Muscle layer of colon (tissue), 2 donors: ENCODE data around the gene ASPG.

Experiments
- H3K27ac ChIP-seq: one replicate; pipeline ENCODE4 v1.7.0; 2013; ENCODE audit warnings: low read depth, mild to moderate bottlenecking, low read length, moderate library complexity
- H3K27me3 ChIP-seq, 2 donors: one replicate each; pipeline ENCODE4 v1.7.0; 2013; ENCODE audit warnings: low read length in 2 of 2, mild to moderate bottlenecking in 2 of 2; ENCODE audit not compliant: insufficient read depth in 2 of 2, control insufficient read depth in 1 of 2
- H3K36me3 ChIP-seq: one replicate; pipeline ENCODE4 v1.7.0; 2013; ENCODE audit warnings: mild to moderate bottlenecking, low read length; ENCODE audit not compliant: insufficient read depth
- H3K4me1 ChIP-seq: one replicate; pipeline ENCODE4 v1.7.0; 2013; ENCODE audit warnings: mild to moderate bottlenecking, low read length; ENCODE audit not compliant: insufficient read depth
- H3K4me3 ChIP-seq, 2 donors: one replicate each; pipeline ENCODE4 v1.7.0; 2013; ENCODE audit warnings: low read length in 2 of 2, low read depth in 1 of 2, mild to moderate bottlenecking in 1 of 2, moderate library complexity in 1 of 2
- H3K9ac ChIP-seq: one replicate; pipeline ENCODE4 v1.7.0; 2013; ENCODE audit warnings: low read length
- H3K9me3 ChIP-seq: one replicate; pipeline ENCODE4 v1.7.0; 2013; ENCODE audit warnings: mild to moderate bottlenecking, low read length
- donor health status: abdominal sarcoma.
- donor health status: Adenocarcinoma of cecum.

The ASPG gene

DNA sequence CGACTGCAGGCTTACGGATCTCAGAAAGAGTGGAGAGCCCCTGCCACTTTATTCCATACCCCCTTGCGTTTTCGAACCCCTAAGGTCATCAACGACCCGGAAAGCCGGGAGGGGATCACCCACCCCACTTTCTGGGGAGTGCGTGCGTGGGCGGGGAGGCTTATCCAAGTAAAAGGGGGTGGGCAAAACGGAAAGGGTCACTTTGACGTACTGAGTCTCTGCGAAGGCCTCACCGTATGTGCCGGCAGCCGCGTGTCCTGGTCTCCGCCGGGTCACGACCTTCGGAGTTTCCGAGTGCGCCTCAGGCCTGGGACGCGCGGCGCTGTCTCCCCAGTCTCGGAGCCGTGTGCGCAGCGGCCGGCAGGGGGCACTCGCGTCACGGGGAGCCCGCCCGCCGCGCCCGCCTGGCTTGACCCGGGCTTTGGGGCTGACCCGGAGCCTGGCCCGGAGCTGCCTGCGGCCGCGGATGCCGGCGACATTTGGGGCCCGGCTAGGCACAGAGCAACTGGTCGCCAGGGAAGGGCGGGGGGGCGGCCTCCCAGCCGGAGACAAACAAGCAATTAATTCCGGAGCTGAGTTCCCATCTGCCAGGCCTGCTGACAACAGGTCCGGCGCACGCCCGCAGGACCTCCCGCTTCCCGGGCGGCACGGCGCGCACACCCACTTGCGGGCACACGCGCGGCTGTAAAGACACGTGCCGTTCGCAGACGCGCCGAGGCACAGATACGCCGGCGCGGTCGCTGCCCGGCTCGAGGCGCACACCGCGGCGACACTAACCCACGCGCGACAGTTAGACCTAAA, 52.0 kb downstream of the ASPG start:
- no peaks in the 10 kb centered on the region for H3K36me3 ChIP-seq
- H3K4me3 ChIP-seq = peak overlapping the region; percentile 21 to 38
- peaks cover 13 to 57% of the 10 kb centered on the region in 2 donors for H3K27me3 ChIP-seq
- no peak overlapping the region for H3K27ac ChIP-seq
- no peak overlapping the region for H3K9ac ChIP-seq
- H3K9me3 ChIP-seq = no peaks in the 10 kb centered on the region
- H3K4me1 ChIP-seq = peaks cover 6% of the 10 kb centered on the region

DNA sequence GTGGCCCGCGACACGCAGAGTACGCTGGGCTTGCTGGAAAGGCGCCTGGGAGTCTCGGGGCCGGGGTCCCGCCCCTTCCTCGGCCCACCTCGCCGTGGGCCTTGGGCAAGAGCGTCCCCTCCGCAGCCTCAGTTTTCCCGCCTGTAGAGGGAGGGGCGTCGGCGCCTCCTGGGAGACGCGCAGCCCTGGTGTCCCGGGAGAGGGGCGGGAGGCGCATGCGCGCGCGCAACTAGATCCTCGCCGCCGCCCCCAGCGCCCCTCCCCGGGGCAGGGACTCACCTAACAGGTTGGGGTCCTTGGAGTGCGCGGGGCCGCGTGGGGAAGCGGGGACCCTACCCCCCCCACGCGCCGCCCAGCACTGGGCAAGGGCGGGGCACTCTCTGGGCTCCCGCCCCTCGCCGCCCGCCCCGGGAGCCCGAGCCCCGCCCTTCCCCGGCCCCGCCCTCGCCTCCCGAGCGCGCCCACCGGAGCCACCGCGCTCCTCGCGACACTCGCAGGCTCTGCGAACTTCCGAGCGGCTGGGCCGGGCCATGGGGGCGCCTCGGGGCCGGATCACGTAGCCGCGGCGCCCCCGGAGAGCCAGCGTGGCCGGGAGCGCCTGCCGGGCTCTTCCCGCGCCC, 52.7 kb downstream of the ASPG start, which contains the start of gene KIF26A:
KIF26A (plus strand) TSS at position 490 of the 620 bp plus-strand sequence. CDS start 136 bp downstream, outside the sequence.
- no peak within 1 kb of the TSS for H3K27ac ChIP-seq
- no peaks in the 10 kb centered on the region for H3K9me3 ChIP-seq
- H3K4me1 ChIP-seq = peaks cover 6% of the 10 kb centered on the region
- peaks cover 13 to 57% of the 10 kb centered on the region in 2 donors for H3K27me3 ChIP-seq
- H3K4me3 ChIP-seq = peak within 1 kb of the TSS; percentile 21 to 38
- H3K36me3 ChIP-seq = no peaks in the 10 kb centered on the region
- no peak within 1 kb of the TSS for H3K9ac ChIP-seq

DNA sequence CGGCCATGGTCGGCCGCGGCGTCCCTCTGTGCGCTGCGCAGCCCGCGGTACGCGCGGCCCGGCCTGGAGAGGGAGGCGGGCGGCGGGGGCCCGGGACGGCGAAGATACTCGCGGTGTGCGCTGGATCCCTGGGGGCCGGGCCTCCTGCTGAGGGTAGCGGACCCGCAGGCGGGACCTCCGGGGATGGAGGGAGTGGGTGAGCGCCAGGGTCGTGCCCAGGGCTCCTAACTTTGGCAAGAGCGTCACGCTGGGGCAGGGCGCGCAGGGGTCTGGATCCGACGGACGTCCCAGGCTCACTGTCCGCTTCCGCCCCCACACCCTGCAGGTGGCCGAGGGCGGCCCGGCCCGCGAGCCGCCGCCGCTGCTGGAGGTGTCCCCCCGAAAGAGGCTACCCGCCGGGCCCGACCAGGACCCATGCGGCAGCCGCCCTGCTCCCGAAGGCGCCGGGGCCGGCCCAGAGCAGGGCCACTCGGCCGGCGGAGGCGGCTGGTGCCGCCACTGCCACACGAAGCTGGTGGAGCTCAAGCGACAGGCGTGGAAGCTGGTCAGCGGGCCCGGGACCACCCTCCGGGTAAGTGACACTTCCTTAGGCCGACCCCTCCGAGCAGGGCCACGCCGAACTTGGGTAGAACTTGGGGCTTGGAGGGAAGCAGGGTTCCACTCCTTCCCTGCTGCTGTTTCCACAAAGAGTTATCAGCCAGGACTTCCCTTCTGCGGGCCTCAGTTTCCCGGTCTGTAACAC, 53.4 kb downstream of the ASPG start:
- Histone ChIP-seq H3K27ac (no peak overlapping the region), H3K9ac (no peak overlapping the region), H3K4me3 (peak overlapping the region; percentile 21 to 35), H3K27me3 (peaks cover 13 to 55% of the 10 kb centered on the region in 2 donors), H3K9me3 (no peaks in the 10 kb centered on the region), H3K36me3 (no peaks in the 10 kb centered on the region), H3K4me1 (peaks cover 6% of the 10 kb centered on the region)

DNA sequence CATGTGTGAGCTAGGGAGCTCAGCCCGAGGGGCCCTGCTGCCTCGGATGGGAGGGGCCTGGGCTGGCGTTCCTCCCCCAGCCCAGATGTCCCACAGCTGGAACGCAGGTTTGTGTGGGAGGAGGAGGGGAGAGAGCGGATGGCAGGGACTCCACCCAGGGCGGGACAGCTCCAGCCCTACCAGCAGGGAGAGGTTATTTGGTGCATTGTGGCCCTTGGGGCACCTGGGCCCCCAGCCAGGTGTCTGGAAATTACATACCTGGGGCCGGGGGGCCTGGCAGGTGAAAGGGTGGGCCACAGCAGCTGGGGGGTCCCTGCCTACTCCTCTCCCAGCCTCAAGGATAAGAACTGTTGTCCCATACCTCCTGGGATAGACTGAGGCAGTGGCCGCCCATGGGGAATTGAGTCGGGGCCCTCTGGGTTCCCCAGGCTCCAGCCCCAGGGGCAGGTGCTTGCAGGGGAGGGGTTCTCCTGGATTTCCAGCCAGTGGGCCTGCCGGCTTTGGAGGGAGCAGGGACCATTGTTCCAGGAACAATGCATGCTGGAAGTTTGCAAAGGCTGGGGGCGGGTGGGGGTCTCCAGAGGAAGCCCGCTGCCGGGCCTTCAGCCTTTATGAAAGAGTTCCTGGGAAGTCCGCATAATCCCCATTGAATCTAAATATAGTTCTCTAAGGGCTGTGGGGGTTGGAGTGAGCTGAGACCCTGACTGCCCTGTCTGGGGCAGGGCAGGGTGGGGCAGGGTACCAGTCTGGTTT, 54.1 kb downstream of the ASPG start:
- Histone ChIP-seq H3K9ac (no peak overlapping the region), H3K4me3 (peak overlapping the region in 1 of 2 donors; percentile 35), H3K36me3 (no peaks in the 10 kb centered on the region), H3K9me3 (no peaks in the 10 kb centered on the region), H3K27ac (no peak overlapping the region), H3K27me3 (peaks cover 13 to 47% of the 10 kb centered on the region in 2 donors), H3K4me1 (peaks cover 6% of the 10 kb centered on the region)

DNA sequence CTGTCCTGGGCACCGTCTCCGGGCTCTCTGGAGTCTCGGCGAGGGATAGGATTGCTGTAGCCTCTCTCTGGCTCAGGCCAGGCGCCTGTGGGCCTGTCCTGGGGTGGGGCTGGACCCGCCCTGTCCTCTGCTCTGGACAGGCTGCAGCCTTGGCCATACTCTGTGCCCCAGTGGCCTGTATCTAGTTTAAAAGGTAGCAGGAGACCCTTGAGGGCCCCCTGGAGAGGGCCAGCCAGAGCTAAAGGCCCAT, 54.6 kb downstream of the ASPG start:
- Histone ChIP-seq H3K4me1 (peaks cover 6% of the 10 kb centered on the region), H3K27ac (no peak overlapping the region)

DNA sequence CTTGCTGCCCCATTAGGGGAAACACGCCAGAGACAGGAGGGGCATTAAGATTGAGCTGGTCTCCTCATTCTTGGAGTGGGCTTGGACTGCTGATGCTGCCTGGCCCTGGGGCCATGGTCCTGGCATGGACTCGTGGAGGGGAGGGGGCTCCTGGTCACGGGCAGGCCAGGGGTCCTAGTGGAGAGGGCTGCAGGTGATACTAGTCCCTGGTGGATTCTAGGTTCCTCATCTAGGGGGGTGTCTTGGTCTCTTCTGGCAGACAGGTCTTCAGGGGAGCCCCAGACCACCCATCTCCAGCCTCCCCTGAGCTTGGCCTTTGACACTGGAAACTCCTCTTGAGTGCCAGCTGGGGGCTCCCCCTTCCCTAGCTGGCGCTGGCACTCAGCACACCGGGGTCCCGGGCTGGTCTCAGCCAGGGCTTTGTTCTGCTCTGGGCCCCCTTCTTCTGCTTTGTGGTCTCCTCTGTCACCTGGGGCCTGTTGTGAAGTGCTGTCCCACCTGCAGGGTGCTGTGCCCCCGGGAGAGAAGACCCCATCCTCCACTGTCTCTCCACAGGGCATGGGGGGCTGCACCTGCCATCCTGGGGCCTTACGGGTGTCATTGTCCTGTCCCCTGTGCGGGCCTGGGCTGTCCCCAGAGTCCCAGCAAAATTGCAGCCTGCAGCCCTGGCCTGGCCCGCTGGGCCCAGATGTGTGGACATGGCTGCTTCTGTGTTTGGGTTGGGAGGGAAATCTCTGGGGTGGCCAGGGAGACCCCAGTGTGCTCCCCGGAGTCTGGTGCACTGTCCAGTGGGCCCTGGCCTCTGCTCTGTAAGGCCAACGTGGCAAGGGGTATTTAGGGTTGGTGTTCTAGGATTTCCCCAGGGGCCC, 55.2 kb downstream of the ASPG start:
- no peaks in the 10 kb centered on the region for H3K36me3 ChIP-seq
- H3K27me3 ChIP-seq = peaks cover 6 to 37% of the 10 kb centered on the region in 2 donors
- no peaks in the 10 kb centered on the region for H3K9me3 ChIP-seq
- no peak overlapping the region for H3K4me3 ChIP-seq
- no peak overlapping the region for H3K9ac ChIP-seq
- no peak overlapping the region for H3K27ac ChIP-seq
- H3K4me1 ChIP-seq = peaks cover 6% of the 10 kb centered on the region

More for the DNA sequence above, 54.6 kb downstream of the ASPG start:
- Histone ChIP-seq H3K4me3 (no peak overlapping the region), H3K27me3 (peaks cover 8 to 42% of the 10 kb centered on the region in 2 donors), H3K9ac (no peak overlapping the region), H3K9me3 (no peaks in the 10 kb centered on the region), H3K36me3 (no peaks in the 10 kb centered on the region)

DNA sequence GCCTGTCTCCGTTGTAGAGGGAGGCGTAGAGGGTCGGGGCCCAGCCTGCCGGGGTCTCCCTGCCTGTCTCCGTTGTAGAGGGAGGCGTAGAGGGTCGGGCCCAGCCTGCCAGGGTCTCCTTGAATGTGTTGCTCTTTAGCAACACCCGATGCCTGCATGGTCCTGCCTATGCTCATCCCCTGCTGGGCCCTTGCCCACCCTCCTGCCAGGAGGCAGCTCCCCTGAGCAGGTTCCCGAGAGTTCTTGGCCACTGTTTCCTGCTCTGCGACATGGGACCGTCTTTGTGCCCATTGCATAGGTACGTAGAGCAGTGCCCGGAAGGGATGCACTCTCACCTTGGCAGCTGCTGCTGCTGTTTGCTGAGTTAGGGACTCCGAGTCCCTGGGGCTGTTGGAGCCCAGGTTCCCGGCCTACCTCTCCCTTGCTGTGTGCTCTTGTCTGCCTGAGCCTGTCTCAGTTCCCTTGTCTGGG, 56.2 kb downstream of the ASPG start:
- no peak overlapping the region for H3K4me3 ChIP-seq
- no peak overlapping the region for H3K27ac ChIP-seq
- peaks cover 6% of the 10 kb centered on the region for H3K4me1 ChIP-seq
- peaks cover 3 to 31% of the 10 kb centered on the region in 2 donors for H3K27me3 ChIP-seq
- no peaks in the 10 kb centered on the region for H3K9me3 ChIP-seq
- no peak overlapping the region for H3K9ac ChIP-seq
- H3K36me3 ChIP-seq = no peaks in the 10 kb centered on the region

DNA sequence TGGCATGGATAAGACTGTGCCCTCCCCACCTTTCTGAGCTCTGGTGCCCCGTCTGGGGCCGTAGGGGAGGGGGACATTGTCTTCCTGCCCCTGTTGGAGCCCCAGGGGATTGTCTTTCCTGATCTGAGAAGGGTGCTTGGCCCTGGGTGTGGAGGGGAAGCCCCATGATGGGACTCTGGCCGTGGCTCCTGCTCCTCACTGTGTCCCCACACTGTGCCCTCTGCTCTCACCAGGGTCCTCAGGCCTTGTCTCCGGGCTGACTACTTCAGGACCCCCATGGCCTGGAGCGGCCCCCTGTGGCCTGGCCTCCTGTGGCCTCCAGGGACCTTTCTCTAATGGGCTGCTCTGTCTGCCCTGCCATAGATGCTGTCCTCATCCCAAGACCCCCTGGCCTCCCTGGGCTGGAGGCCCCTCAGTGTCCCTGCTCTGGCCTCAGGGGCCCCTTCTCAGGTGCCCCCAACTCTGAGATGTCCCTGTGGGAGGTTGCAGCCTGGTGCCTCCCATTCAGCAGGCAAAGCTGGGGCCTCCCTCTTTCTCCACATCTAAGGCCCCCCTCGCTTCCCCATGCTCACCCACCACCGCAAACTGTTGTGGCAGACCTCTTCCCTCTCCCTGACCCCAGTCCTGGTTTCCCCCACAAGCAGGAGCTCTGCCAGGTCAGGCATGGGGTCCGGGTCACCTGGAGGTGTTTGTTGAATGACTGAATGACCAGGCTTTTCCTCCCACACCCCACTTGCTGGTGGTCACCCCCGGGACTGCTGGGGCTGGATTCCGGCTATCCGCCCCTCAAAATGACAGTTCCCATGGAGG, 56.8 kb downstream of the ASPG start:
- Histone ChIP-seq H3K36me3 (no peaks in the 10 kb centered on the region), H3K9ac (no peak overlapping the region), H3K27ac (no peak overlapping the region), H3K4me3 (no peak overlapping the region), H3K4me1 (peaks cover under 1% of the 10 kb centered on the region), H3K27me3 (peaks cover 0 to 24% of the 10 kb centered on the region in 2 donors), H3K9me3 (no peaks in the 10 kb centered on the region)

DNA sequence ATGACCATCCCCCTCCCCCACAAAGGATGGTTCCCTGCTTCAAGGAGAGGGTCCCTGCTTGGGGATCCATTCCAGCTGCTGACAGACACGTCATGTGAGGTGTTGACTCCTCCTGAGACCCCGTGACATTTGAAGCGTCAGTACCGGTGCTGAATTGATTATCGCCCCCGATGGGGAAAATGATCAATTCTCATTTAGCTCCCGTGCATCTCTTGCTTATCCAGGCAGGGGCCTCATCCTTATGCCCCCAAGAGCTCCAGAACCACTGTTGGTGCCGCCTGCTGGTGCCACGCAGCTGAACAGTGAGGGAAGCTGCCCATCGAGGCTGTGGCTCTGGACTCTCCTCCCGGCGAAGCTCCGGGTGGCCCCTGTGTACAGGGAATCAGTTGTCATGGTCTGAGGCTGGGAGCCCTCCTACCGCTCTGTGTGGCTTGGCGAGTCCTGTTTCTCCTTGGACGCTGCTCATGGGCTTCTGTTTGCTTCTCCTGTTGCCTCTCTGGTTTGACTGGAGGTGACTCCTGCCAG, 57.5 kb downstream of the ASPG start:
- no peaks in the 10 kb centered on the region for H3K9me3 ChIP-seq
- H3K36me3 ChIP-seq = no peaks in the 10 kb centered on the region
- no peak overlapping the region for H3K9ac ChIP-seq
- H3K27ac ChIP-seq = no peak overlapping the region
- H3K4me1 ChIP-seq = no peaks in the 10 kb centered on the region
- H3K4me3 ChIP-seq = no peak overlapping the region
- peaks cover 0 to 21% of the 10 kb centered on the region in 2 donors for H3K27me3 ChIP-seq
